ENCODE measurements around the gene SYF2.
A peak's percentile ranks its signal among the peaks of the same experiment; 100 is the strongest.

SYF2 gene

DNA sequence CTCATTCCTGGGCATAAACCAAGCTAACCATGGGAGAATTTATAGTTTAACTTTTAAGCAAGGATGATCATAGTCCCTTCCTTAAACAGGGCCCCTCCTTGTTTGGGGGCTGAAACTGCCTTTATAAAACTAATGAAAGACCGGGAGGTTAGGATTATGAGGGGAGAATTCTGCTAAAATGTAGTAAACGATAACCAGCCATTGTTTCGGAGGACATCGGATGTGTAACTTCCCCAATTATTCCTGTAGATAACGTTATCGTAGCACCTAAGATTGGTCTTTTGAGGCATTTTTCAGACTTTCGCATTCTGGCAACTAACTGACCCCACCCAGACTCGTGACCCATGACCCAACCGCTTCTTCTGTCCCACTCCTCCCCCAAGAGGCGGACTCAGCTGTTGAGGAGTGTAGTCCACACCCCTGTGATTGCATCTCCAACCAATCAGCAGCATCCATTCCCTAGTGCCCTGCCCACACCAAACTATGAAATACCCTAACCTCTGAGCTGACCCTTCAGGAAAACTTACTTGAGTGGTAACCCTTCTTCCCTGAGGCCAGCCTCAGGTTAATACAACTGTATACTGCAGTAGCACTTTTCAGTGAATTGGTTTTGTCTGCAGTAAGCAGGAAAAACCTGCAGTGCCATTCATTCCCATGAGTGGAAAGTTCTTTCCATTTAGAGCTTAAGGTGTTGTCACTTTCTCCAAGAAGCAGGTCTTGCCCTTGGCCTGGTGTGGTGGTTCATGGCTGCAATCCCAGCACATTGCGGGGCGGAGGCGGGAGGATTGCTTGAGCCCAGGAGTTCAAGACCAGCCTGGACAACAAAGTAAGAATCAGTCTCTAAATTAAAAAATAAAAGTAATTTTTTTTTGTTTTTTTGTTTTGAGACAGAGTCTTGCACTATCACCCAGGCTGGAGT lies 823 bp upstream of the SYF2 start:
- in situ Hi-C loops (cut with MboI; ENCODE audit: low sequenced_read_pairs, unreplicated experiment) = no loop called here
- TF ChIP-seq, protein P1, sequence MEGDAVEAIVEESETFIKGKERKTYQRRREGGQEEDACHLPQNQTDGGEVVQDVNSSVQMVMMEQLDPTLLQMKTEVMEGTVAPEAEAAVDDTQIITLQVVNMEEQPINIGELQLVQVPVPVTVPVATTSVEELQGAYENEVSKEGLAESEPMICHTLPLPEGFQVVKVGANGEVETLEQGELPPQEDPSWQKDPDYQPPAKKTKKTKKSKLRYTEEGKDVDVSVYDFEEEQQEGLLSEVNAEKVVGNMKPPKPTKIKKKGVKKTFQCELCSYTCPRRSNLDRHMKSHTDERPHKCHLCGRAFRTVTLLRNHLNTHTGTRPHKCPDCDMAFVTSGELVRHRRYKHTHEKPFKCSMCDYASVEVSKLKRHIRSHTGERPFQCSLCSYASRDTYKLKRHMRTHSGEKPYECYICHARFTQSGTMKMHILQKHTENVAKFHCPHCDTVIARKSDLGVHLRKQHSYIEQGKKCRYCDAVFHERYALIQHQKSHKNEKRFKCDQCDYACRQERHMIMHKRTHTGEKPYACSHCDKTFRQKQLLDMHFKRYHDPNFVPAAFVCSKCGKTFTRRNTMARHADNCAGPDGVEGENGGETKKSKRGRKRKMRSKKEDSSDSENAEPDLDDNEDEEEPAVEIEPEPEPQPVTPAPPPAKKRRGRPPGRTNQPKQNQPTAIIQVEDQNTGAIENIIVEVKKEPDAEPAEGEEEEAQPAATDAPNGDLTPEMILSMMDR (IDR thresholded peaks at IDR 0.05; ENCODE audit: borderline replicate concordance, control extremely low read depth, extremely low read depth, insufficient read depth, missing control alignments) = no peak
- peak; percentile 82 for DNase-seq (ENCODE audit: low spot score)

DNA sequence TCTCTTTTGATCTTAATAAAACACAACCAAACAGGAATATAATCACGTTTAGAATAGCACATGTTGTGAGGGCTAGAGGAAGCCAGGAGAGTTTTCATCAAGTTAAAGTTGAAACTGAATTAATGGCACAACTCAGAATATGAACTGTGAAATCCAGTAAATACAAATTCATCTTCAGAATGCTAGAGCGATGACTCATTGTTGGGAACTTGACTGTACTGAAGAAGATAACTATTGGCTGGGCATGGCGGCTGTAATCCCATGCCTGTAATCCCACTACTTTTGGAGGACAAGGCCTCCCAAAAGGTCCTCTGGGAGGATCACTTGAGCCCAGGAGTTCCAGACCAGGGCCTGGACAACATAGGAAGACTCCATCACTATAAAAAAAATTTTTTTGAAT lies 8.8 kb downstream of the SYF2 start:
- in situ Hi-C loops (cut with MboI; ENCODE audit: low sequenced_read_pairs, unreplicated experiment) = no loop called here
- no peak for DNase-seq (ENCODE audit: low spot score)
- TF ChIP-seq, protein P1 (IDR thresholded peaks at IDR 0.05; ENCODE audit: borderline replicate concordance, control extremely low read depth, extremely low read depth, insufficient read depth, missing control alignments) = no peak

DNA sequence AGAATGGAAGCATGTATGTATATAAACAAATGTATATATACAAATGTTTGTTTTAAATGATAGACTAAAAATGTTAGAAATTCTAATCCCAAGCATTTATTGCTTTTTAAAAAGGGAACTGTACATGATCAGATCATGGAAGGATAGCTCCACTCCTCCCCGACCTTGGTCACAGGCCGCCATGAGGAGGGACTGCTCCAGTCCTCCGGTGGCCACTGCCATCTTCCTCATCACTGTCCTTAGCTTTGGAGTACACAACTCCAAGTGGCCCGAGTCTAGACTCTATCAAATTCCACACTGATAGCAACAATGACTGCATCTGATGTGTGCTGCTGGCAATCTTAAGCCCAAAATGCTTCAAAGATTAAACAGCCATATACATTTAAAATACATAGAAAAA lies 9.7 kb downstream of the SYF2 start:
- DNase-seq (ENCODE audit: low spot score) = no peak
- in situ Hi-C loops (cut with MboI; ENCODE audit: low sequenced_read_pairs, unreplicated experiment) = no loop called here
- TF ChIP-seq, protein P1 (IDR thresholded peaks at IDR 0.05; ENCODE audit: borderline replicate concordance, control extremely low read depth, extremely low read depth, insufficient read depth, missing control alignments) = no peak

DNA sequence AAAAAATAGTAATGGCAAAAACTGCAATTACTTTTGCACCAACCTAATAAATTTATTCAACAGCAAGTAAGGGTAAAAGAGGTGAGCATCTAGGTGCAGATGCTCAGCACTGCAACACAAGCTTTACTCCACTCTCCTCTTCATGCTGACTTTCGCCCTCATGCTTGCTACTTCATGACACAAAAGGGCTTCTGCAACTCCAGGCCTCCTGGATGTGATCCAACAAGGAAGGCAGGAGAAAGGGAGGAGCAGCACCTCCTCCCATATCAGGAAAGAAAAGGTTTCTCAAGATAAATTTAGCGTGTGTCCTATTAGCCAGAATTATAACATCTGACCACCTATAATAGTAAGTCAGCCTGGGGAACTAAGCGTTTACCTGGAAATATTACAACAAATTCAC lies 11.6 kb downstream of the SYF2 start:
- DNase-seq (ENCODE audit: low spot score) = no peak
- TF ChIP-seq, protein P1 (IDR thresholded peaks at IDR 0.05; ENCODE audit: borderline replicate concordance, control extremely low read depth, extremely low read depth, insufficient read depth, missing control alignments) = no peak
- in situ Hi-C loops (cut with MboI; ENCODE audit: low sequenced_read_pairs, unreplicated experiment) = no loop called here

DNA sequence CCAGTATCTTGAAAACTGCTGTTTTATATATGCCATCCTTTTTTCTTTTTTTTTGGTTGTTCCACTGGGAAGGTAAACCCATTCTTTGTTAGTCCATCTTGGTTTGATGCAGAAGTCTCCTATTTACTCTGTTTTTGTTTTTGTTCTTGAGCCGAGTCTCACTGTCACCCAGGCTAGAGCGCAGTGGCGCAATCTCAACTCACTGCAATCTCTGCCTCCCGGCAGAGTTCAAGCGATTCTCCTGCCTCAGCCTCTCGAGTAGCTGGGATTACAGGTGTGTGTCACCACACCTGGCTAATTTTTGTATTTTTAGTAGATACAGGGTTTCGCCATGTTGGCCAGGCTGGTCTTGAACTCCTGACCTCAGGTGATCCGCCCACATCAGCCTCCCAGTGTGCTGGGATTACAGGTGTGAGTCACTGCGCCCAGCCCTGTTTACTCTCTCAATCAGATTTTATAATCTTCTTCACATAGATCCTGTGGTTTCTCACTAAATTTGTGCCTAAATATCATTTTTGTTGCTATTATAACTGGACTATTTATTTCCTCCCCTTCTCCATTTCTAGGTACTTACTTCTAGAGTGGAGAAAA lies 12.5 kb downstream of the SYF2 start:
- in situ Hi-C loops (cut with MboI; ENCODE audit: low sequenced_read_pairs, unreplicated experiment) = no loop called here
- TF ChIP-seq, protein P1 (IDR thresholded peaks at IDR 0.05; ENCODE audit: borderline replicate concordance, control extremely low read depth, extremely low read depth, insufficient read depth, missing control alignments) = no peak

DNA sequence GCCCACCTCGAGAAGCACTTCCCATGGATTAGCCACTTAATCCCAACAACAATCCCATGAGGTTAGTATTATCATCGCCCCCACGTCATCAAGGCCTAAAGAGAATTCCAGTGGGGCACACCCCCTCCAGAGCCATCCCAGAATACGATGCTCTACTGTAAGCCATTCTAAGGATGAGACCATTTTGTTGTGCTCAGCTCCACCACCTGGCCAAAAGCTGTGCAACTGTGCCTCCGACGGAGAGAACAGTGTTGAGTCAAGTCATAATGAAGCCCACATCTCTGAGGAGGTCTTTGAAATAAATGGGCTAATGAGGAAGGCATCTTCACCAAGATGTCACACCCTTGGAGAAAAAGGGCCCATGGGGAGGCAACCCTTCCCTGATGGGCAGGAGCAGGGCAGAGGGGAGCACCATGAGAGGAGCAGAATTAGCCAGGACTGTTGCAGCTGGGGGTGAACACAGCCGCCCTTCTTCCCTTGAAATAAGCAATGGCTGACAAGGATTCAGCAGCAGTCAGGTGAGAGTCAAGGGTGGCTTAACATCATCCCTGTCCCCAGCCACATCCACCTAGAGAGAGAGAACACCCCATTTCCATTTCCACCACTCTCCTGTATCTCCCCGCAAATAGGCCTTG lies 14.6 kb downstream of the SYF2 start:
- DNase-seq (ENCODE audit: low spot score) = no peak
- TF ChIP-seq, protein P1 (IDR thresholded peaks at IDR 0.05; ENCODE audit: borderline replicate concordance, control extremely low read depth, extremely low read depth, insufficient read depth, missing control alignments) = no peak
- in situ Hi-C loops (cut with MboI; ENCODE audit: low sequenced_read_pairs, unreplicated experiment) = no loop called here

More for the DNA sequence above, 12.5 kb downstream of the SYF2 start:
- no peak for DNase-seq (ENCODE audit: low spot score)
